Measurements from ENCODE around the gene TTPAL.

The TTPAL gene

GRCh38 chr20:44475694-44476560 is at the start of gene TTPAL:
TSS of gene TTPAL (plus strand) at chr20:44475874. CDS start at chr20:44480000, 4,126 bp downstream.
- DNase-seq: peak; percentile 68

DNA sequence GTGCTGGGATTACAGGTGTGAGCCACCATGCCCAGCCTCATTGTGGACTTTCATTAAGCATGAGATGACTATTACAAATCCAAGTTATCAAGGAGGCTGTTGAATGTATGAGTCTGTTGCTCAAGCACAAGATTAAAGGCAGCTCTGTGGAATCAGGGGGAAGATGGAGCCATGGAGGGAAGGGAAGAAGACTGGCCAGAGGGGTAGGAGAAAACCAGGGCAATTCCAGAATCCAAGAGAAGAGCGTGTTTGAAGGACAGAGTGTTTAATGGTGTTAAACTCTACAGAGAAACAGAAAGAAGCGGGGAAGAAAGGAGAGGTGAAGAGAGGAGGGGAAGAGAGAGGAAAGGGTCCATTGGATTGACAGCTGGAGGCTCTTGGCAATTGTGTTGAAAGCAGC is 49.8 kb upstream of the TTPAL start:
- DNase-seq: no peak

GRCh38 chr20:44426879-44427790 is 48.5 kb upstream of the TTPAL start:
- no peak for DNase-seq

GRCh38 chr20:44427804-44428173 is 47.9 kb upstream of the TTPAL start:
- no peak for DNase-seq

DNA sequence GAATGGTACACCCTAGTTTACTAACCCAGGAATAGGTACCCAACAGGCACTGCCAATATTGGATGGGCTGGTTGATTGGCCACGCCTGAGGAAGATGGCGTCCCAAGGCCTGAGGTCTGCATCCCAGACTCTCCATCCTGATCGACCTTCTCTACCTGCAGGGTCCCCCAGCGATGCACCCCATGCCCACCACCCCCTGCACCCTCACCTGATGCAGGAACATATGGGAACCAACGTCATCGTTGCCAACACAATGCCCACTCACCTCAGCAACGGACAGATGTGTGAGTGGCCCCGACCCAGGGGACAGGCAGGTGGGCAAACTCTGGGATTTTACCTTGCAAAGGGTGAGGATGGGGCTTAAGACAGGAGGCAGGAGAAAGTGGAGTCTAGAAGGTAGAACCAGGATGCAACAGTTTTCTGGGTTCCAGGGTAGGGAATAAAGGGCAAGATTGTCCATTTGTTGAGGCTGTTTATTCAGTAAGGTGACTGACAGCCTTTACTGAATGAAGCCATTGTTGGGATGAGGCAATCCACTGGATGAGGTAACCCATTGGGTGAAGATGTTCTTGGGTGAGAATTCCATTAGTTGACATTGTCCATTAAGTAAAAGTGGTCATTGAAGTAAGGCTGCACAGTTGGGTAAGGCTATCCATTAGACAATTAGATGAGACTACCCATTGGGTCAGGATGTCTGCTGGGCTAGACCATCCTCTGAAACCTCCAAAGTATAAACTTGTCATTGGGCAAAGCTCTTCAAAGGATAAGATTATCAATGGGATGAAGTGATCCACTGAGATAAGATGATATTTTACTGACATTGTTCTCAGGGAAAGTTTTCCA is 47.3 kb upstream of the TTPAL start:
- no peak for DNase-seq

DNA sequence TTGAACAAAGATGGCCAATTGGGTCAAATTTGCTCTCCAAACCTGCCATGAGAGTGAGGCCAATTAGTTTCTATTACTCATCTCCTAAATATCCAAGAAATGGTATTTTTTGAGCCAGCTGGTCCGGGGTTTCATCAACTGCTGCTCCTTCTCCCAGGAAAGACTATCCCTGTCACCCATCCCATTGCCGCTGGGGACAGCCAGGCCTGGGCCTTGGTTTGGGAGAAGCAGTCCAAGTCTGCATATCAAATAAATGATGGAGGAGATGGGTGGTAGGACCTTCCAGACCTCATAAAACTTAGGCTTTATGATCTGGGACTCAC is 46.7 kb upstream of the TTPAL start:
- no peak for DNase-seq

DNA sequence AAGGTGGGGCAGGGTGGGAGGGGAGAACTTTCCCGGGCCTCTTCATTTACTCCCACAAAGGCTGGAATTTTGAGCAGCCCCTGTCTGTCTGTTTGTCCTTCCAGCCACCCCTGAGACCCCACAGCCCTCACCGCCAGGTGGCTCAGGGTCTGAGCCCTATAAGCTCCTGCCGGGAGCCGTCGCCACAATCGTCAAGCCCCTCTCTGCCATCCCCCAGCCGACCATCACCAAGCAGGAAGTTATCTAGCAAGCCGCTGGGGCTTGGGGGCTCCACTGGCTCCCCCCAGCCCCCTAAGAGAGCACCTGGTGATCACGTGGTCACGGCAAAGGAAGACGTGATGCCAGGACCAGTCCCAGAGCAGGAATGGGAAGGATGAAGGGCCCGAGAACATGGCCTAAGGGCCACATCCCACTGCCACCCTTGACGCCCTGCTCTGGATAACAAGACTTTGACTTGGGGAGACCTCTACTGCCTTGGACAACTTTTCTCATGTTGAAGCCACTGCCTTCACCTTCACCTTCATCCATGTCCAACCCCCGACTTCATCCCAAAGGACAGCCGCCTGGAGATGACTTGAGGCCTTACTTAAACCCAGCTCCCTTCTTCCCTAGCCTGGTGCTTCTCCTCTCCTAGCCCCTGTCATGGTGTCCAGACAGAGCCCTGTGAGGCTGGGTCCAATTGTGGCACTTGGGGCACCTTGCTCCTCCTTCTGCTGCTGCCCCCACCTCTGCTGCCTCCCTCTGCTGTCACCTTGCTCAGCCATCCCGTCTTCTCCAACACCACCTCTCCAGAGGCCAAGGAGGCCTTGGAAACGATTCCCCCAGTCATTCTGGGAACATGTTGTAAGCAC is 46.0 kb upstream of the TTPAL start:
- DNase-seq: no peak

DNA sequence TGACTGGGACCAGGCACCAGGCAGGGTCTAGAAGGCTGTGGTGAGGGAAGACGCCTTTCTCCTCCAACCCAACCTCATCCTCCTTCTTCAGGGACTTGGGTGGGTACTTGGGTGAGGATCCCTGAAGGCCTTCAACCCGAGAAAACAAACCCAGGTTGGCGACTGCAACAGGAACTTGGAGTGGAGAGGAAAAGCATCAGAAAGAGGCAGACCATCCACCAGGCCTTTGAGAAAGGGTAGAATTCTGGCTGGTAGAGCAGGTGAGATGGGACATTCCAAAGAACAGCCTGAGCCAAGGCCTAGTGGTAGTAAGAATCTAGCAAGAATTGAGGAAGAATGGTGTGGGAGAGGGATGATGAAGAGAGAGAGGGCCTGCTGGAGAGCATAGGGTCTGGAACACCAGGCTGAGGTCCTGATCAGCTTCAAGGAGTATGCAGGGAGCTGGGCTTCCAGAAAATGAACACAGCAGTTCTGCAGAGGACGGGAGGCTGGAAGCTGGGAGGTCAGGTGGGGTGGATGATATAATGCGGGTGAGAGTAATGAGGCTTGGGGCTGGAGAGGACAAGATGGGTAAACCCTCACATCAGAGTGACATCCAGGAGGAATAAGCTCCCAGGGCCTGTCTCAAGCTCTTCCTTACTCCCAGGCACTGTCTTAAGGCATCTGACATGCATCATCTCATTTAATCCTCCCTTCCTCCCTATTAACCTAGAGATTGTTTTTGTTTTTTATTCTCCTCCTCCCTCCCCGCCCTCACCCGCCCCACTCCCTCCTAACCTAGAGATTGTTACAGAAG is 45.2 kb upstream of the TTPAL start:
- DNase-seq: no peak

- no peak for DNase-seq
These were observed 44.6 kb upstream of the TTPAL start for GRCh38 chr20:44431118-44431501.

- no peak for DNase-seq
These were observed 44.0 kb upstream of the TTPAL start for GRCh38 chr20:44431502-44432234.

- no peak for DNase-seq
These were observed 42.8 kb upstream of the TTPAL start for GRCh38 chr20:44432618-44433577.

DNA sequence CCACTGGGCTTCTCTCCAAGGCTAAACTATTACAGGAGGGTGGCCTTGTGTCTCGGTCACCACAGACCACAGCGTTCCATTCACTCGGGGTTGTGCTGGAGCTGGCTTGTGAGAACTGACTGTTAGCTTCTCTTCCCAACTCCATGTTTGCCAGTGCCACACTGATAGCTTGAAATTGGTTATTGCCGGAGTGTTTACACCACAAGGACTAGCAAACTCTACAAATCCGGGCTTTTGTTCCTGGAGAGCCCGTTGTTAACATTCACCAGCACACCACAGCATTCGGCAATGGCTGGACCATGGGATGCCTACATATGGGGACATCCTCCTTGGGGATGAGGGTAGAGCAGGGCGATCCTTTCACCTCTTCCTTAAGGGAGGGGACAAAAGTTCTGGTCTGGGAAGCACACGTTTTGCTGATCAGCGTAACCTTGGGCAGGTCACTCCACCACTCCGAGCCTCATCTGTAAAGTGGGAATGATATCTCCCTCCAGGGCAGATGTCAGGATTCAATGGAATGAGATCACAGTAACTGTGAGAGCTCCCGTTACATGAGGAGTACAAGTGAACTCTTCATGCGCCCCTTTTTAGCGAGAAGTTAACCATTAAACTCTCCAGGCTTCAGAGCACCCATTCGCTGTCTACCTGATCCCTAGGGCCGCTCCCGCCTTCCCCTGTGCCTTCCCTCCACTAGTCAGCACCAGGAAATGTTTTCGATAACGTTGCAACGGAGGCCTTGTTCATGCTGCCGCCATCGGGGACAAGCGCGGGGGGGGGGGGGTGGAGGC is 41.7 kb upstream of the TTPAL start:
- DNase-seq: no peak

DNA sequence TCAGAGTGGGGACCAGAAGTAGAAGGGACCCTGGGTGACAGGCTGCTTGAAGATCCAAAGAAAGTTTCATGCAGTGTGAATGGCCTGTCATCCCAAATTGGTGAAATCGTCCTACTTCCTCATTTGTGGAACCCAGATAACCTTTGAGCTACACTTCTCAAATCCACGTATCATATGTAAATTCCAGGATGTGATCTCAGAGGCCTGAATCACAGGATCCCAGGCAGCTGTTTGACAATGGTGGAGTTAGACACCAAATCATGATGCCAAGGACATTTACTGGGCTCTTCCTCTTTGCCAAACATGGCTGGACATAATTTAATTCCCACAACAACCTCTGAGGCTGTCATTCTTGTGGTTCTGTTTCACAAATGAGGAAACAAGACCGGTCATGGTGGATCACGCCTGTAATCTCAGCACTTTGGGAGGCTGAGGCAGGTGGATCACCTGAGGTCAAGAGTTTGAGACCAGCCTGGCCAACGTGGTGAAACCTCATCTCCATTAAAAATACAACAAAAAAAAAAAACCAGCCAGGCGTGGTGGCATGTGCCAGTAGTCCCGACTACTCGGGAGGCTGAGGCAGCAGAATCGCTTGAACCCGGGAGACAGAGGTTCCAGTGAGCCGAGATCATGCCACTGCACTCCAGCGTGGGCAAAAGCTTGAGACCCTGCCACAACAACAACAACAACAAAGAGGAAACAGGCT is 39.9 kb upstream of the TTPAL start:
- DNase-seq: no peak

GRCh38 chr20:44436393-44436792 is 39.3 kb upstream of the TTPAL start:
- DNase-seq: no peak

DNA sequence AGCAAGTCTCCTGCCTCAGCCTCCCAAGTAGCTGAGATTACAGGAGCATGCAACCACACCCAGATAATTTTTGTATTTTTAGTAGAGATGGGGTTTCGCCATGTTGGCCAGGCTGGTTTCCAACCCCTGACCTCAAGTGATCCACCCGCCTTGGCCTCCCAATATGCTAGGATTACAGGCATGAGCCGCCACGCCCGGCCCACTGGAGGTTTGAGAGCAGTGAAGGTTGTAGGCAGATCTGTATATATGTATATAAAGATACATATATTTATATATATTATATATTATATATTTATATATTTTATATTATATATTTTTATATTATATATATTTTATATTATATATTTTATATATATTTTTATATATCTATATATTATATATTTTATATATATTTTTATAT is 38.2 kb upstream of the TTPAL start:
- no peak for DNase-seq

- no peak for DNase-seq
These were observed 36.9 kb upstream of the TTPAL start for GRCh38 chr20:44438782-44439181.

GRCh38 chr20:44439318-44439717 is 36.4 kb upstream of the TTPAL start:
- DNase-seq: no peak
